Non-pigmented ciliary epithelial cell (primary cell): Measurements from ENCODE around the gene TACSTD2.
"Not testable (repeated sequence)": the region's sequence is repeated elsewhere in the genome, so short reads cannot be mapped to it uniquely, and the experiment has no call there.

Experiments
- DNase-seq: peaks from one replicate; pipeline ENCODE4 v3.0.0-alpha.2; 2010; ENCODE audit warnings: low read depth

TACSTD2 gene

GRCh38 chr1:58563715-58564114, 13.3 kb downstream of the TACSTD2 start:
- not testable (repeated sequence) for DNase-seq

GRCh38 chr1:58561633-58562032, 15.4 kb downstream of the TACSTD2 start:
- no peak for DNase-seq

- no peak for DNase-seq
These were observed 21.7 kb downstream of the TACSTD2 start for GRCh38 chr1:58555393-58555792.

GRCh38 chr1:58551186-58552140, 25.6 kb downstream of the TACSTD2 start:
- no peak for DNase-seq

- DNase-seq = not testable (repeated sequence)
These were observed 27.8 kb downstream of the TACSTD2 start for GRCh38 chr1:58549291-58549690.

- no peak for DNase-seq
These were observed 28.7 kb downstream of the TACSTD2 start for GRCh38 chr1:58548371-58548770.

- peak; percentile 86 for DNase-seq
These were observed 30.3 kb downstream of the TACSTD2 start, which contains the start of gene OMA1 for GRCh38 chr1:58546520-58547308. Gene OMA1 (minus strand): TSS chr1:58546726. CDS start chr1:58539294, 7,432 bp downstream.

GRCh38 chr1:58545591-58546519, 31.2 kb downstream of the TACSTD2 start:
- DNase-seq = no peak

- DNase-seq = no peak
These were observed 33.8 kb downstream of the TACSTD2 start for GRCh38 chr1:58543260-58543659.

GRCh38 chr1:58539553-58539952, 37.5 kb downstream of the TACSTD2 start:
- DNase-seq = no peak

GRCh38 chr1:58538821-58539220, 38.2 kb downstream of the TACSTD2 start:
- DNase-seq = no peak

GRCh38 chr1:58531842-58532241, 45.2 kb downstream of the TACSTD2 start:
- not testable (repeated sequence) for DNase-seq

- DNase-seq = no peak
These were observed 47.8 kb downstream of the TACSTD2 start for GRCh38 chr1:58529284-58529683.

GRCh38 chr1:58528518-58528917, 48.5 kb downstream of the TACSTD2 start:
- DNase-seq = no peak
